Amniotic epithelial cell (primary cell): ENCODE measurements around the gene CTBP2.
A peak's percentile ranks its signal among the peaks of the same experiment; 100 is the strongest.

Experiments
- DNase-seq: peaks from one replicate; pipeline ENCODE4 v3.0.0-alpha.2; 2010; ENCODE audit warnings: low read depth

CTBP2 gene

DNA sequence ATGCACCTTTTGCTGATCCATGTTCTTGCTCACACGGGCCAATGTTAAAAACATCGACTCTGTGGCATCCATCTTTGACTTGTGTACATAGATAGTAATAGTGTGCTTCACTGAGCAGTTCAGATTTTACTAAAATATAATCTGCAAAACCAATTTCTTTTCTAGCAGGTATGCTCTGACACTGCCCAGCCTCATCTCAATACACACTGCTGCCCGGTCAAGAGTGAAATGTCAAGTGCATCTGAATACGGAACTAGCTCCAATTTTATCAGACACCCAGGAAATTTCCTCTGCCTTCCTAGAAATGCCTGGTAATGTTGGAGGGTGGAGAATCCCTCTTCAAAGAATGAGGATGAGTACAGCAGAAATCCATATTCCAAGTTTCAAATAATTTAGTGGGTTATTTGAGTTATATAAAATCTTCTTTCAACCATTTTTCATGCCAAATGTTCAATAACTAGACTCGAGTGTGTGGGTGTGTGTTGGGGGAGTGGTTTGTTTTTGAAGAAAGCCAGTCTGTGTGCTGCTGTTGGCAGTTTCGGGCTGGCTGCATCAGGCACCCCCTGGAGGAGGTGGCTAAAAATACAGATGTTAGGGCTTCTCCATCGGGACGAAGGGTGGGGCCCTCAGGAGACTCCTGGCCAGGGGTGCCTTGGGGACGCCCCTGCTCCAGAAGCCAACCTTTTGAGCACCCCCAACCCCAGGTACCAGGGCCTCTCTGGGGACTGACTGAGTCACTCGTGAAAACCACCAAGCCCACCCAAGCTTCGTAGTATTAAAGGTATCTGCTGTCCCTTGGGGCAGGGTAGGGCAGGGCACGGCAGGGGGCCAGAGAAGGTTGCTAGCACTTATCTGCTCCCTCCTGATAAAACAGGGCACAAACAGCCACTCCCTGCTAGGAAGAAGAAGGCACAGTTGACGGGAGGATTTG lies 15.4 kb downstream of the CTBP2 start:
- DNase-seq = peak; percentile 63

DNA sequence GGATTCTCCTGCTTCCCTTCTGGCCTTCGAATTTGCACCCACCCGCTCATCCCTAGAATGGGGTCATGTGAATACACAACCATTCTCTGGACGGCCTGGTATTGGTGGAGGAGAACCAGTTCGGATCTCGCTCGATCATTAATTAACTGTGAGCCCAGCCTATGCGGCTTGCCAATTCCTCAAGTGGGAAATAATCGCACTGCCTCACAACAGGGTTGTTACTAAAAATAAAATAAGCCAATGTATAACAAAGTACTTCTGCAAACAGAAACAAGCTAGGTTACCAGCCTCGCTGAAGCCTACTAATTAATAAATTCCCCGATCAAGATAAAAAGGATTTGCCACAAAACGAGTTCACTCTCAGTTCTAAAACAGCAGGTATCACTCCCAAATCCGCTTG lies 16.2 kb downstream of the CTBP2 start:
- no peak for DNase-seq

DNA sequence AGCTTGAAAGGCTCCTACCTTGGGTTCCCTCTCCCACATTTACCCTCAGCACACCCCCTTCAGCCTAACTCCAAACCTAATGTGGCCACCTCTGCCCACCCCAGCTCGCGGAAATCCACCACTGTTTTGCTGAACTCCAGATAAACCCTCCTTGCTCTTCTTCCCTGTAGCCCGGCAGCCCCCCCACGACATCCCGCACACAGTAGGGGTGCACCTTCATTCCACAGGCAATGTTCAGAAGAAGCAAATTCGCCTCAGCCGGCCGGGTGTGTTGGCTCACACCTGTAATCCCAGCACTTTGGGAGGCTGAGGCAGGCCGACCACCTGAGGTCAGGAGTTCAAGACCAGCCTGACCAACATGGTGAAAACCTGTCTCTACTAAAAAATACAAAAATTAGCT lies 17.4 kb downstream of the CTBP2 start:
- DNase-seq = no peak

GRCh38 chr10:125141860-125142484 lies 18.4 kb downstream of the CTBP2 start:
- no peak for DNase-seq

DNA sequence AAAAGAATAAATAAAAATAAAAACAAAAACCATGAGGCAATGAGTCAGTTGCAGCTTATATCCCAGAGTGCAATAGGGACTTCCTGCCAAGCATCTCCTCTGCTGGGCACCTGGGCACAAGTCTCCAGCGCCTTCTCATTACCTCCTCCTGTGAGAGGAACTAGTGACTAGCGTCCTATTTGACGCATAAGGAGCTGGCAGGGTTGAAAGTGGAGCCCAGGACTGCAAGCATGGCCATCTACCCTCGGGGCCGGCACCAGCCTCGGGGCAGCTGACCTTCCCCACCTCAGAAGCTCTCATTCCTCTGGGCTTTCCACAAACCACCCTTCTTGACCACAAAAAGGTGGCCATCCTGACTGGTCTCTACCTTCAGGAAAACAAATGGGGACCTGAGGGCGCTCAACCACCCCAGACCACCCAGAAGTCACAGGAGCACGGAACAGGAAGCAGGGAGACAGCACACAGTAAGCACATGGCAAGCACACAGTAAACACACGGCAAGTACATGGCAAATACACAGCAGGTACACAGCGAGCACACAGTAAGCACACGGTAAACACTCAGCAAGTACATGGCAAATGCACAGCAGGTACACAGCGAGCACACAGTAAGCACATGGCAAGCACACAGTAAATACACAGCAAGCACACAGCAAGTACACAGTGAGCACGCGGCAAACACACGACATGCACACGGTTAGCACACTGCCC lies 19.1 kb downstream of the CTBP2 start:
- DNase-seq = no peak

- no peak for DNase-seq
Observed at GRCh38 chr10:125140151-125140550, 20.2 kb downstream of the CTBP2 start.

DNA sequence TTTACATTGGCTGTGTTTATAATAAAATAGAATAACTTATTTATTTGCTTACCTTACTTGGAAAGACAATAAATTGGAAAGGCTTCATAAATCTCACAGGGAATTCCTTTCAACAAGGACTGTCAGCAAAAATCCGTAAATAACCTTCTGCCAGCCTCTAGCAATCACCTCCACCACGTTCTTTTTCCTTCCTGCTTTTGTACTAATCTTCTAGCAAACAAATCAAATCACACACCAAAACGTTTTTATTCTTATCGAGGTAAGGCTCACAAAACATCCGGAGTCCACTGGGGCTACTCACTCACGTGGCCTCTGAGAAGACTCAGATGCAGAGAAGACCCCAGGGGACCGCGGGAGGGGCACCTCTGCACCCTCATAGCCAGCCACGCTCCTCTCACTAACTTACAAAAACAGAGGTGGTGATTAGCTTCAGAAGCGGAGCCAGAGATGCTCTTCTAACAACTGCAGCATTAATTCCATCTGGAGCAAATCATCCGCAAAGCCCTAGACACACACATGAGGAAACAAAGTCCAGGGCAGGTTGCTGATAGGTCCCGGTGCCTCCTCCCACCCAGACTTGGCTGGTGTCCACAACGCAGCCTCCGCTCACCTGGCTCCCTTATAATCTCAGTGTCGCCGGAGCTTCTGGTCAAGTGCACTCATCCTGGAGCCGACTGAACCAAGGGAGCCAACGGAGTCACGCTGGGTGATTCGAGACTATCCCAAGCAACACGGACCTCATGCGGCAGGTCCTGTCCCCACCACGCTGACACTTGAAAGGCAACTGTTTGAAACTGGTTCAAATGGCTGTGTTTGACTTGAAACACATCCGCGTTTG lies 22.5 kb downstream of the CTBP2 start:
- DNase-seq = no peak

- no peak for DNase-seq
Observed at GRCh38 chr10:125136087-125136486, 24.3 kb downstream of the CTBP2 start.

- no peak for DNase-seq
Observed at GRCh38 chr10:125135771-125136035, 24.7 kb downstream of the CTBP2 start.

GRCh38 chr10:125134916-125135770 lies 25.2 kb downstream of the CTBP2 start:
- DNase-seq = no peak

DNA sequence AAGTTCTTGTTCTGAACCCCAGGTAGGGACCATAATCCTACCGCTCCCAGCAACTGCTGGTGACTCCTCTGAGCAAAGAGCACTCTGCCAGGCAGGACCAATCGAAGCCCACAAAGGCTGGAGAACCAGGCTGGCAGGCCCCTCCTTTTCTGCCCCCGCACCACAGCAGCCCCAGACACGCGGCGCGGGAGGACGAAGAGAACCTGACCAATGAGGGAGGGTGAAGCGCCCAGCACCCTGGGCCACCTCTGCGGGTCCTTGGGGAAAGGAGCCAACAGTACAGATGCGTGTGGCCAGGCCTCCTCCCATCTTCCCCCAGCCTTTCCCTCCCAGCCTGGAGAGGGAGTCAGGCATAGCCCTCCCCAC lies 25.9 kb downstream of the CTBP2 start:
- DNase-seq = no peak

GRCh38 chr10:125133696-125134482 lies 26.5 kb downstream of the CTBP2 start:
- DNase-seq = no peak

DNA sequence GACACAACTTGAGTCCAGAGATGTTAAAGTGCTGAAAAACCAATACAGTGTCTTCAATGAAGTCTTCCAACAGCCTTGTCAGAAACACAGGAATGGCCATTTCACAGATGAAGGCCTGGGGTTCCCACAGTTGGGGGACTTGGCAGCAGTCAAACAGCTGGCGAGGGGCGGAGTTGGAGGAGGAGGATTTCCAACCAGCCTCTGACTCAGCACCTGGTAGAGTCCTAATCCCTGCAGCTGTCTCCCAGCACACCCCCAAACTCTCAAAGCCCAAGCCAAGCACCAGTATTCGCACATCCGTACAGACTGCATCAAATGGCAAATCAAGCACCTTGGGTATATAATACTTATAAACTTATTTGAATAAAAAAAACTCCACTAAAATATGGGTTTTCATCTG lies 28.0 kb downstream of the CTBP2 start:
- no peak for DNase-seq

DNA sequence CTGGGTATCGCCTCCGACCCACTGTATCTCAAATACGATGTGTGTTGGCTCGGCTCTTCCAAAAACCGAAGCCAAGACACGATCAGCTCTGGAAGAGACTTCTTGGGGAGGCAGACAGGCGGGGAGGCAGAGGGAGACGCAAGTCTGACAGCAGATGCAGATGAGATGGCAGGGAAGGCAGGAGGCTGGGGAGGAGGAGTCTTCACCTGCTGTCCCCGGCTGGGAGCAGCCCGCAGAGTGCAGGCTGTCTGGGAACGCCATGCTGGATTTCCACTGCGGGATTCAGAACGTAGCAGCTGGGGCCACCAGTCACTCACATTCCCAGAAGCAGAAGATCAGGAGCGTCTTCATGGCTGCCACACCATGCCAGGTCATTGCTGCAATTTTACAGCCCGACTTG lies 29.4 kb downstream of the CTBP2 start:
- no peak for DNase-seq

- DNase-seq = no peak
Observed at GRCh38 chr10:125130260-125130659, 30.1 kb downstream of the CTBP2 start.

DNA sequence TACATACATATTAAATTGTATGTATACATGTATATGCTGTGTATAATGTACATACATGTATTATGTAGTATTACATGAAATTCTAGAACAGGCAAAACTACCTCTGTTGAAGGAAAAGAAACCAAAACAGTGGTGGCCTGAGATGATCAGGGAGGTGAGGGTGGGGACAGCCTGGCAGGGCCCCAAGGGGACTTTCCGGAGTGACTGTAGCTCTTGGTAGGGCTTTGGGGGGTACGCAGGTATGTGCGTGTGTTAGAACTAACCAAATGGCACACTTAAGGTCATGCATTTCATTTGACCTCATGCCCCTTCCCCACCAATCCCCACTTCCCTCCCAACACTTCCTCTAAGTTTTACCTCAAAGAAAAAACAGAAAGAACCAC lies 31.3 kb downstream of the CTBP2 start:
- no peak for DNase-seq

- DNase-seq = no peak
Observed at GRCh38 chr10:125128397-125129075, 31.8 kb downstream of the CTBP2 start.

DNA sequence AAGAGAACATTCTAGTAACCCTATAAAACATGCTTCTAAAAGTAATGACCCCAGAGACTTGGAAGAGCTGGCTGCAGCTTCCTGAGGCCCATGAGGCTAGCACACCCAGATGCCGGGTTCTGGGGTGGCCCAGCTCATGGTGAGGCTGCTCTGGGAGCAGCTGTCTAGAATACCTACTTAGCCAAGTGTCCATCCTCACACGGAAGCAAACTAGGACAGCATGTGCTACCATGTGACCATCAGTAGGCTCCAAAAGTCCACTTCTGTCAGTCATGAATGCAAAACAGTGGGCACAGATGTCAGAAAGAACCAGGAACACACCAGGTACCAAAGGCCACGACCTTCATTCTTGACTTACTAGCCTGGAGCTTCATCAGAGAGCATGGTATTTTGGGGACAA lies 32.4 kb downstream of the CTBP2 start:
- DNase-seq = no peak

DNA sequence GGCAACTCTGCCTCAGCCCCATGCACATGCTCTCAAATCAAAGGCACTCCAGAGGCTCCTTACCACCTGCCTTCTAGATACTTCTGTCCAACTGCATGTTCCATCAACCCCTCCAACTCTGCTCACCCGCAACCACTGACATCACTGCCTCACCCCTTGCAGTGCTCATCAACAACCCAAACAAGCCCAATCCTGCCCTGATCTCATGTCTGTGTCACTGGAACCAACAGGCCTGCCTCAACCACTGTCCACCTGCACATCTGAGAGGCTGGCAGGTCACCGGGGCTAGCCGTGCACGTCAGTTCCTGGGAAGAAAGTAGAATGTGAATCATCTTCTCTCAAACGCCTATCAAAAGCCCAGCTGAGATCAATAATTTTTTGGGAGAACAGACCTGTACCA lies 33.3 kb downstream of the CTBP2 start:
- no peak for DNase-seq
